LNCAP (cell line): ENCODE results near the gene NIPSNAP2.
A peak's percentile ranks its signal among the peaks of the same experiment; 100 is the strongest.

ENCODE experiments used
- TF ChIP-seq, protein P1 (sequence below): fragments of 450-650 bp; IDR thresholded peaks from 2 replicates; pipeline ENCODE4 v1.5.1; 2017; ENCODE audit warnings: mild to moderate bottlenecking

The NIPSNAP2 gene

DNA sequence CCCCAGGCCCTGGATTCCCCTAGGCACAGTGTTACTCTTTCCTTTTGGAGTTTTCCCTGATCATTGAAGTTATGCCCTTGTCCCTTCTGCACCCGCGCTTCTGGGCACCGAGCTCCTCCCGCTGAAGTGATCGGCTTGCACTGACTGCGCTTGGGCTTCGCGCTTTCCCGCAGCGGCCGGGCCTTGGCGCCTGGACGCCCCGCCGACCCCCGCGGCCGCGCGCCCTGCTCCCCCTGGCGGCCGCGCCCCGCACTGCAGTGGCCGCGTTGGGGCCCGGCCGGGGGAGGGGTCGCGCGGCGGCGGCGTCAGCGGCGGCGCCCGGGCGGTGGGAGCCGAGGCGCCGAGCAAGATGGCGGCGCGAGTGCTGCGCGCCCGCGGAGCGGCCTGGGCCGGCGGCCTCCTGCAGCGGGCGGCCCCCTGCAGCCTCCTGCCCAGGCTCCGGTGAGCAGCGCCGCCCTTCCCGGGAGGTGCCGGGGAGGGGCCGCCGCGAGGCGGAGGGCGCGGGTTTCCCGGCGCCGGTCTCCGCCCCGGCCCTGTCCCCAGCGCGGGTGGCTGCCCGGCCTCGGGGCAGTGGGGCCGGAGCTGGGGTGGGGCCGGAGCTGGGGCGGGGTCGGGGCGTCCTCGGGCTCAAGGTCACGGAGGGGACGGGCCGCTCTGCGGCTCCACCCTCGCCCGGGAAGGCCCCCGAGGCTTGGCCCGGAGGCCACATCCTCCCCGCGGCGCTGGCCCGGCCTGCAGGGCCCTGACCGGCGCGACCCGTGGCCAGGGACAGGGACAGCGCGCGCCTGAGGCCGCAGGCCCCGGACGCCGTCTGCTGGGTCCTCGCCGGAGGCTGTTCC lies at the start of gene NIPSNAP2:
TSS of gene NIPSNAP2 (plus strand) at position 325 of the 839 bp plus-strand sequence. CDS start at position 350, 25 bp downstream.
- TF ChIP-seq, protein P1, sequence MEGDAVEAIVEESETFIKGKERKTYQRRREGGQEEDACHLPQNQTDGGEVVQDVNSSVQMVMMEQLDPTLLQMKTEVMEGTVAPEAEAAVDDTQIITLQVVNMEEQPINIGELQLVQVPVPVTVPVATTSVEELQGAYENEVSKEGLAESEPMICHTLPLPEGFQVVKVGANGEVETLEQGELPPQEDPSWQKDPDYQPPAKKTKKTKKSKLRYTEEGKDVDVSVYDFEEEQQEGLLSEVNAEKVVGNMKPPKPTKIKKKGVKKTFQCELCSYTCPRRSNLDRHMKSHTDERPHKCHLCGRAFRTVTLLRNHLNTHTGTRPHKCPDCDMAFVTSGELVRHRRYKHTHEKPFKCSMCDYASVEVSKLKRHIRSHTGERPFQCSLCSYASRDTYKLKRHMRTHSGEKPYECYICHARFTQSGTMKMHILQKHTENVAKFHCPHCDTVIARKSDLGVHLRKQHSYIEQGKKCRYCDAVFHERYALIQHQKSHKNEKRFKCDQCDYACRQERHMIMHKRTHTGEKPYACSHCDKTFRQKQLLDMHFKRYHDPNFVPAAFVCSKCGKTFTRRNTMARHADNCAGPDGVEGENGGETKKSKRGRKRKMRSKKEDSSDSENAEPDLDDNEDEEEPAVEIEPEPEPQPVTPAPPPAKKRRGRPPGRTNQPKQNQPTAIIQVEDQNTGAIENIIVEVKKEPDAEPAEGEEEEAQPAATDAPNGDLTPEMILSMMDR = peak; percentile 96

GRCh38 chr7:55917771-55918170 lies 46.6 kb upstream of the NIPSNAP2 start:
- TF ChIP-seq, protein P1 = no peak

GRCh38 chr7:55928006-55928767 lies 36.2 kb upstream of the NIPSNAP2 start:
- TF ChIP-seq, protein P1 = no peak

GRCh38 chr7:55931421-55932151 lies 32.8 kb upstream of the NIPSNAP2 start:
- TF ChIP-seq, protein P1 = no peak

DNA sequence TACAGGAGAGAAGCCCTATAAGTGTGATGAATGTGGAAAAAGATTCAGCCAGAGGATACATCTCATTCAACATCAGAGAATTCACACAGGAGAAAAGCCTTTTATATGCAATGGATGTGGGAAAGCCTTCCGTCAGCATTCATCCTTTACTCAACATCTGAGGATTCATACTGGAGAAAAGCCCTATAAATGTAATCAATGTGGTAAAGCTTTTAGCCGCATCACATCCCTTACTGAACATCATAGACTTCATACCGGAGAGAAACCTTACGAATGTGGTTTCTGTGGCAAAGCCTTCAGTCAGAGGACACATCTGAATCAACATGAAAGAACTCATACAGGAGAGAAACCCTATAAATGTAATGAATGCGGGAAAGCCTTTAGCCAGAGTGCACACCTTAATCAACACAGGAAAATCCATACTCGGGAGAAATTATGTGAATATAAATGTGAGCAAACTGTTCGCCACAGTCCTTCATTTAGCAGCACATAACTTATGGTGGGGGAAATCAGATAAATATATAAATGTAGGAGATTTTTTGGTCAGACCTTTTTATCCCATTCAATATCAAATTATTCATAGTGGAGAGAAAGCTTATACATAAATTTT lies 24.8 kb upstream of the NIPSNAP2 start:
- TF ChIP-seq, protein P1 = no peak

GRCh38 chr7:55946545-55946944 lies 17.8 kb upstream of the NIPSNAP2 start:
- TF ChIP-seq, protein P1 = no peak
